SHP77 treated with DMSO at 0.1 percent for 48 hours (cell line): Measurements from ENCODE around the gene RBPJ.
"Not testable (repeated sequence)": the region's sequence is repeated elsewhere in the genome, so short reads cannot be mapped to it uniquely, and the experiment has no call there.

ENCODE experiments used
- DNase-seq: peaks from one replicate; lab custom pipeline; 2025; lab: John Stamatoyannopoulos, UW

The RBPJ gene

GRCh38 chr4:26302031-26302899 lies 18.5 kb upstream of the RBPJ start:
- no peak for DNase-seq

- no peak for DNase-seq
Observed at GRCh38 chr4:26303008-26303407, 17.8 kb upstream of the RBPJ start.

- DNase-seq: peak; percentile 38
Observed at GRCh38 chr4:26307037-26307800, 13.6 kb upstream of the RBPJ start.

- DNase-seq: no peak
Observed at GRCh38 chr4:26308568-26308967, 12.2 kb upstream of the RBPJ start.

- DNase-seq: no peak
Observed at GRCh38 chr4:26310264-26310663, 10.6 kb upstream of the RBPJ start.

GRCh38 chr4:26311633-26312032 lies 9.2 kb upstream of the RBPJ start:
- no peak for DNase-seq

GRCh38 chr4:26315316-26315932 lies 5.4 kb upstream of the RBPJ start:
- DNase-seq: not testable (repeated sequence)

- no peak for DNase-seq
Observed at GRCh38 chr4:26317766-26318165, 3.0 kb upstream of the RBPJ start.

- peak; percentile 68 for DNase-seq
Observed at GRCh38 chr4:26319467-26319948, 1.3 kb upstream of the RBPJ start.

GRCh38 chr4:26319949-26320537 lies 771 bp upstream of the RBPJ start:
- DNase-seq: no peak

GRCh38 chr4:26321373-26322221 lies 783 bp downstream of the RBPJ start:
- no peak for DNase-seq

GRCh38 chr4:26322346-26322745 lies 1.5 kb downstream of the RBPJ start:
- DNase-seq: no peak

GRCh38 chr4:26323821-26324220 lies 3.0 kb downstream of the RBPJ start:
- no peak for DNase-seq

GRCh38 chr4:26325191-26325590 lies 4.4 kb downstream of the RBPJ start:
- peak; percentile 17 for DNase-seq

GRCh38 chr4:26326791-26327190 lies 6.0 kb downstream of the RBPJ start:
- no peak for DNase-seq

- DNase-seq: no peak
Observed at GRCh38 chr4:26330186-26330787, 9.5 kb downstream of the RBPJ start.

GRCh38 chr4:26330946-26331345 lies 10.1 kb downstream of the RBPJ start:
- DNase-seq: no peak

- DNase-seq: no peak
Observed at GRCh38 chr4:26331380-26331950, 10.7 kb downstream of the RBPJ start.

- DNase-seq: no peak
Observed at GRCh38 chr4:26334366-26334765, 13.6 kb downstream of the RBPJ start.

- no peak for DNase-seq
Observed at GRCh38 chr4:26337612-26338011, 16.8 kb downstream of the RBPJ start.
